NOMO-1 treated with dmso at 0.1 percent for 144 hours (cell line): ENCODE results near the gene IL2RA.
"Not testable (repeated sequence)": the region's sequence is repeated elsewhere in the genome, so short reads cannot be mapped to it uniquely, and the experiment has no call there.

Source experiments
- DNase-seq: peaks from one replicate; lab custom pipeline; 2025; ENCODE audit not compliant: unreplicated experiment; lab: John Stamatoyannopoulos, UW

The IL2RA gene

GRCh38 chr10:6043377-6043776, 18.8 kb downstream of the IL2RA start:
- not testable (repeated sequence) for DNase-seq

GRCh38 chr10:6040205-6040604, 22.0 kb downstream of the IL2RA start:
- DNase-seq, result no peak

GRCh38 chr10:6039711-6040110, 22.5 kb downstream of the IL2RA start:
- no peak for DNase-seq

GRCh38 chr10:6038071-6038631, 24.0 kb downstream of the IL2RA start:
- no peak for DNase-seq

GRCh38 chr10:6037422-6037821, 24.7 kb downstream of the IL2RA start:
- no peak for DNase-seq

- no peak for DNase-seq
Observed at GRCh38 chr10:6036861-6037321, 25.3 kb downstream of the IL2RA start.

GRCh38 chr10:6035931-6036575, 26.1 kb downstream of the IL2RA start:
- no peak for DNase-seq

GRCh38 chr10:6035101-6035834, 26.9 kb downstream of the IL2RA start:
- no peak for DNase-seq

- DNase-seq, result no peak
Observed at GRCh38 chr10:6034371-6034770, 27.8 kb downstream of the IL2RA start.

GRCh38 chr10:6033954-6034353, 28.2 kb downstream of the IL2RA start:
- DNase-seq, result no peak

- no peak for DNase-seq
Observed at GRCh38 chr10:6030940-6031339, 31.2 kb downstream of the IL2RA start.

- no peak for DNase-seq
Observed at GRCh38 chr10:6030217-6030616, 31.9 kb downstream of the IL2RA start.

GRCh38 chr10:6027929-6028328, 34.2 kb downstream of the IL2RA start:
- no peak for DNase-seq

GRCh38 chr10:6025683-6026255, 36.4 kb downstream of the IL2RA start:
- no peak for DNase-seq

- DNase-seq, result no peak
Observed at GRCh38 chr10:6024334-6024682, 37.9 kb downstream of the IL2RA start.

GRCh38 chr10:6023661-6024333, 38.4 kb downstream of the IL2RA start:
- no peak for DNase-seq

GRCh38 chr10:6022660-6023059, 39.5 kb downstream of the IL2RA start:
- no peak for DNase-seq

GRCh38 chr10:6020826-6021225, 41.3 kb downstream of the IL2RA start:
- no peak for DNase-seq

GRCh38 chr10:6019796-6020195, 42.4 kb downstream of the IL2RA start:
- DNase-seq, result no peak

GRCh38 chr10:6019010-6019782, 43.0 kb downstream of the IL2RA start:
- no peak for DNase-seq

- no peak for DNase-seq
Observed at GRCh38 chr10:6018422-6018821, 43.7 kb downstream of the IL2RA start.
